B cell (primary cell): Measurements from ENCODE around the gene KDM5B.

Experiments
- CTCF ChIP-seq: fragments of 200-600 bp; IDR thresholded peaks from one replicate; pipeline ENCODE4 v1.8.0; 2022; ENCODE audit warnings: antibody characterized with exemption, mild to moderate bottlenecking
- EZH2 ChIP-seq: IDR thresholded peaks from 2 replicates; pipeline ENCODE4 v1.6.1; 2012; ENCODE audit warnings: borderline replicate concordance, low read depth, mild to moderate bottlenecking, moderate library complexity, low read length; ENCODE audit not compliant: insufficient read depth, poor library complexity, severe bottlenecking

GRCh38 chr1:202810615-202811295, 2.5 kb upstream of the KDM5B start, which contains the start of gene PCAT6:
- no peak for TF ChIP-seq CTCF
- TF ChIP-seq EZH2 = no peak
